BLaER1 treated with 17β-estradiol and CSF1 and Interleukin-3, amounts not matched to agents 10 nM and 100 nM (cell line): ENCODE results near the gene DOCK4.
"Not testable (repeated sequence)": the region's sequence is repeated elsewhere in the genome, so short reads cannot be mapped to it uniquely, and the experiment has no call there.

Source experiments
- H3K27ac ChIP-seq, 11 experiments: shearing (Covaris generic); formaldehyde crosslinking; 2 replicates each; pipeline ENCODE4 v1.8.1; 2022
- H3K27me3 ChIP-seq, 11 experiments: shearing (Covaris generic); formaldehyde crosslinking; 2 replicates each; pipeline ENCODE4 v1.8.1; 2022
- H3K36me3 ChIP-seq, 11 experiments: shearing (Covaris generic); formaldehyde crosslinking; 2 replicates each; pipeline ENCODE4 v1.8.1; 2022
- H3K4me1 ChIP-seq, 10 experiments: shearing (Covaris generic); formaldehyde crosslinking; 2 replicates each; pipeline ENCODE4 v1.8.1; 2022
- H3K4me2 ChIP-seq, 11 experiments: shearing (Covaris generic); formaldehyde crosslinking; 2 replicates each; pipeline ENCODE4 v1.8.1; 2022
- H3K4me3 ChIP-seq, 10 experiments: shearing (Covaris generic); formaldehyde crosslinking; 2 replicates each; pipeline ENCODE4 v1.8.1; 2022
- H3K9ac ChIP-seq, 11 experiments: shearing (Covaris generic); formaldehyde crosslinking; 2 replicates each; pipeline ENCODE4 v1.8.1; 2022
- H3K9me3 ChIP-seq, 11 experiments: shearing (Covaris generic); formaldehyde crosslinking; replicated peaks in 1 of 11; 2 replicates each; pipeline ENCODE4 v1.8.1; 2022
- H4K20me1 ChIP-seq, 11 experiments: shearing (Covaris generic); formaldehyde crosslinking; 2 replicates each; pipeline ENCODE4 v1.8.1; 2022
- Cebpa-rat ChIP-seq, 11 experiments: shearing (Covaris generic); IDR thresholded peaks; 2 replicates each; pipeline ENCODE4 v1.8.1; 2022

The DOCK4 gene

GRCh38 chr7:112206238-112206990, at the start of gene DOCK4, which contains the start of gene ZNF277:
TSS of gene DOCK4 (minus strand) at chr7:112206399. CDS start at chr7:112206138, 261 bp downstream.
TSS of gene ZNF277 (plus strand) at chr7:112206695. CDS start at chr7:112206717, 22 bp downstream.
- Histone ChIP-seq H3K4me1 (peaks cover 19 to 37% (median 29%) of the 10 kb centered on the region in 10 experiments), H3K36me3 (peaks cover 0 to 6% (median 0%) of the 10 kb centered on the region in 11 experiments; a peak in 2 of 22 replicates), H4K20me1 (peaks cover 14 to 50% (median 34%) of the 10 kb centered on the region in 11 experiments; a peak in 19 of 22 replicates), H3K27ac (peak within 1 kb of the TSS; percentile 78 to 95 (median 88)), H3K9me3 (no peaks in the 10 kb centered on the region; a peak in 1 of 22 replicates), H3K9ac (peak within 1 kb of the TSS; percentile 78 to 96 (median 91)), H3K27me3 (peaks cover 0 to 7% (median 0%) of the 10 kb centered on the region in 11 experiments; a peak in 4 of 22 replicates), H3K4me2 (peak within 1 kb of the TSS; percentile 83 to 99 (median 94)), H3K4me3 (peak within 1 kb of the TSS; percentile 85 to 99 (median 92))
- no peak for TF ChIP-seq Cebpa-rat (IDR thresholded peaks at IDR 0.05)

GRCh38 chr7:112255388-112255720, 49.2 kb upstream of the DOCK4 start:
- H4K20me1 ChIP-seq = peaks cover 0 to 19% (median 4%) of the 10 kb centered on the region in 11 experiments; a peak in 5 of 22 replicates

GRCh38 chr7:112254709-112255387, 48.6 kb upstream of the DOCK4 start:
- H3K4me2 ChIP-seq = peak overlapping the region; percentile 13 to 58 (median 33); a peak in 18 of 22 replicates
- H3K36me3 ChIP-seq = no peaks in the 10 kb centered on the region; a peak in 1 of 22 replicates
- no peak for TF ChIP-seq Cebpa-rat (IDR thresholded peaks at IDR 0.05)
- peak overlapping the region in 2 of 11 experiments; percentile 9 to 39; a peak in 2 of 22 replicates for H3K27ac ChIP-seq
- peaks cover 0 to 19% (median 4%) of the 10 kb centered on the region in 11 experiments; a peak in 5 of 22 replicates for H4K20me1 ChIP-seq
- H3K4me1 ChIP-seq = peaks cover 11 to 20% (median 14%) of the 10 kb centered on the region in 10 experiments
- no peak overlapping the region for H3K4me3 ChIP-seq
- H3K9ac ChIP-seq = no peak overlapping the region
- peaks cover 0 to 7% (median 0%) of the 10 kb centered on the region in 11 experiments; a peak in 1 of 22 replicates for H3K9me3 ChIP-seq
- H3K27me3 ChIP-seq = no peaks in the 10 kb centered on the region

More at GRCh38 chr7:112255388-112255720, 49.2 kb upstream of the DOCK4 start:
- Histone ChIP-seq H3K4me2 (peak overlapping the region in 9 of 11 experiments; percentile 10 to 58 (median 33); a peak in 12 of 22 replicates), H3K27ac (peak overlapping the region in 2 of 11 experiments; percentile 9 to 39; a peak in 1 of 22 replicates), H3K9me3 (0 out of 22 replicates have a peak, but pooled peaks cover 0 to 3% (median 0%) of the 10 kb centered on the region in 11 experiments), H3K4me3 (no peak overlapping the region), H3K9ac (no peak overlapping the region), H3K4me1 (peaks cover 11 to 20% (median 14%) of the 10 kb centered on the region in 10 experiments), H3K36me3 (no peaks in the 10 kb centered on the region; a peak in 1 of 22 replicates), H3K27me3 (no peaks in the 10 kb centered on the region)
- no peak for TF ChIP-seq Cebpa-rat (IDR thresholded peaks at IDR 0.05)

- peaks cover 11 to 20% (median 14%) of the 10 kb centered on the region in 10 experiments for H3K4me1 ChIP-seq
- no peak overlapping the region for H3K9ac ChIP-seq
- H3K27me3 ChIP-seq = no peaks in the 10 kb centered on the region
- peaks cover 0 to 11% (median 0%) of the 10 kb centered on the region in 11 experiments; a peak in 2 of 22 replicates for H3K9me3 ChIP-seq
- peak overlapping the region in 5 of 11 experiments; percentile 11 to 53 (median 27); a peak in 6 of 22 replicates for H3K4me2 ChIP-seq
- TF ChIP-seq Cebpa-rat (IDR thresholded peaks at IDR 0.05) = no peak
- H3K27ac ChIP-seq = peak overlapping the region in 1 of 11 experiments; percentile 39; a peak in 1 of 22 replicates
- no peak overlapping the region for H3K4me3 ChIP-seq
- H4K20me1 ChIP-seq = peaks cover 0 to 19% (median 4%) of the 10 kb centered on the region in 11 experiments; a peak in 5 of 22 replicates
- H3K36me3 ChIP-seq = no peaks in the 10 kb centered on the region
These were observed 48.0 kb upstream of the DOCK4 start for GRCh38 chr7:112254156-112254555.

- Histone ChIP-seq H3K27ac (no peak overlapping the region), H4K20me1 (peaks cover 0 to 16% (median 4%) of the 10 kb centered on the region in 11 experiments; a peak in 5 of 22 replicates), H3K4me2 (no peak overlapping the region), H3K4me3 (no peak overlapping the region), H3K27me3 (no peaks in the 10 kb centered on the region), H3K4me1 (peaks cover 11 to 20% (median 14%) of the 10 kb centered on the region in 10 experiments), H3K9me3 (peaks cover 0 to 17% (median 5%) of the 10 kb centered on the region in 11 experiments; a peak in 4 of 22 replicates), H3K36me3 (0 out of 22 replicates have a peak, but pooled peaks cover 0 to 4% (median 0%) of the 10 kb centered on the region in 11 experiments), H3K9ac (no peak overlapping the region)
- no peak for TF ChIP-seq Cebpa-rat (IDR thresholded peaks at IDR 0.05)
These were observed 46.5 kb upstream of the DOCK4 start for GRCh38 chr7:112252691-112253090.

GRCh38 chr7:112252141-112252540, 45.9 kb upstream of the DOCK4 start:
- TF ChIP-seq Cebpa-rat (IDR thresholded peaks at IDR 0.05) = no peak
- Histone ChIP-seq H3K27me3 (no peaks in the 10 kb centered on the region), H3K4me3 (no peak overlapping the region), H3K27ac (no peak overlapping the region), H3K9me3 (peaks cover 0 to 17% (median 5%) of the 10 kb centered on the region in 11 experiments; a peak in 4 of 22 replicates), H4K20me1 (peaks cover 0 to 15% (median 4%) of the 10 kb centered on the region in 11 experiments; a peak in 5 of 22 replicates), H3K4me1 (peaks cover 11 to 20% (median 14%) of the 10 kb centered on the region in 10 experiments), H3K36me3 (peaks cover 0 to 4% (median 0%) of the 10 kb centered on the region in 11 experiments; a peak in 1 of 22 replicates), H3K4me2 (no peak overlapping the region), H3K9ac (no peak overlapping the region)

GRCh38 chr7:112249967-112250366, 43.8 kb upstream of the DOCK4 start:
- Histone ChIP-seq H3K4me1 (peaks cover 5 to 15% (median 8%) of the 10 kb centered on the region in 10 experiments), H3K36me3 (peaks cover 0 to 21% (median 0%) of the 10 kb centered on the region in 11 experiments; a peak in 3 of 22 replicates), H3K9me3 (peaks cover 0 to 17% (median 5%) of the 10 kb centered on the region in 11 experiments; a peak in 5 of 22 replicates), H4K20me1 (peaks cover 0 to 17% (median 0%) of the 10 kb centered on the region in 11 experiments; a peak in 6 of 22 replicates)
- not testable (repeated sequence) for H3K9ac ChIP-seq, H3K27me3 ChIP-seq, H3K4me2 ChIP-seq, H3K4me3 ChIP-seq, H3K27ac ChIP-seq

GRCh38 chr7:112248598-112248997, 42.4 kb upstream of the DOCK4 start:
- H3K27me3 ChIP-seq = no peaks in the 10 kb centered on the region
- H3K4me2 ChIP-seq = no peak overlapping the region
- H3K4me3 ChIP-seq = no peak overlapping the region
- H3K4me1 ChIP-seq = peaks cover 0 to 7% (median 0%) of the 10 kb centered on the region in 10 experiments; a peak in 1 of 20 replicates
- H3K36me3 ChIP-seq = peaks cover 0 to 23% (median 0%) of the 10 kb centered on the region in 11 experiments; a peak in 3 of 22 replicates
- peaks cover 0 to 17% (median 5%) of the 10 kb centered on the region in 11 experiments; a peak in 5 of 22 replicates for H3K9me3 ChIP-seq
- peaks cover 0 to 6% (median 0%) of the 10 kb centered on the region in 11 experiments; a peak in 3 of 22 replicates for H4K20me1 ChIP-seq
- no peak for TF ChIP-seq Cebpa-rat (IDR thresholded peaks at IDR 0.05)
- H3K27ac ChIP-seq = no peak overlapping the region
- no peak overlapping the region for H3K9ac ChIP-seq
